NT2/D1 (cell line): Measurements from ENCODE around the gene UPK3BL2.
"Not testable (repeated sequence)": the region's sequence is repeated elsewhere in the genome, so short reads cannot be mapped to it uniquely, and the experiment has no call there.

ENCODE experiments used
- SUZ12 ChIP-seq: IDR thresholded peaks from 2 replicates; pipeline ENCODE4 v1.6.1; 2011; ENCODE audit not compliant: insufficient read length, insufficient read depth; ENCODE audit errors: extremely low read depth
- YY1 ChIP-seq: IDR thresholded peaks from 2 replicates; pipeline ENCODE4 v1.6.1; 2011; ENCODE audit not compliant: insufficient read length, insufficient read depth
- ZNF274 ChIP-seq: IDR thresholded peaks from 2 replicates; pipeline ENCODE4 v1.6.1; 2011; ENCODE audit warnings: mild to moderate bottlenecking, low read depth, low read length

- TF ChIP-seq YY1, SUZ12, ZNF274: not testable (repeated sequence)
Observed at GRCh38 chr7:102545288-102545687, 1.8 kb upstream of the UPK3BL2 start.
